SH-SY5Y (cell line): Measurements from ENCODE around the gene CDH4.

Experiments used
- GATA2 ChIP-seq: IDR thresholded peaks from 2 replicates; pipeline ENCODE4 v1.6.1; 2011; ENCODE audit warnings: mild to moderate bottlenecking, low read depth, low read length
- GATA3 ChIP-seq: IDR thresholded peaks from 2 replicates; pipeline ENCODE4 v1.6.1; 2011; ENCODE audit warnings: low read depth, mild to moderate bottlenecking, low read length, moderate library complexity

CDH4 gene

DNA sequence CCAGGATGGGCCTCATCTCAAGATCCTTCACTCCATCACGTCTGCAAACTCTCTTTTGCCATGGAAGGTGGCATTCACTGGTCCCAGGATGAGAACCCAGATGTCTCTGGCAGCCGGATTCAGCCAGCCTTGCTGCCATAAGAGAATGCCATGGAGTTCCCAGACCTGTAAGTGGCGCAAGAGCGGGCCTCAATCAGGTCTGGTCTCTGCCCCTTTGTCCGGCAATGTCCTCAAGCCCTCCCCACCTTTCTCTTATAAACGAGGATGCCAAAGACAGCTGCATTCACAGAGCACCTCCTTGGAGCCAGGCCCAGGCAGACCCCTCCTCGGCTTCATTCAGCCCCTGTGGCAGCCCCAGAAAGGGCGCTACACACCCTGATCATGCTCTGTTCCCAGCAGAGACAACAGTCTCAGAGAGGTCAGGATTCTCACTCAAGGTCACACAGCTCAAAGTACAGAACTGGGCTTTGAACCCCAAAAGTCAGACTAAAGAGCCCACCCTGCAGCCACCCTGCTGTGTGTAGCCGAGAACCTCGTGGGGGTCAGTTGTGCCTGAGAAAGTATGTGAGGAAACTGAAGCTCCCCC, 549.9 kb downstream of the CDH4 start:
- no peak for TF ChIP-seq GATA3
- no peak for TF ChIP-seq GATA2

DNA sequence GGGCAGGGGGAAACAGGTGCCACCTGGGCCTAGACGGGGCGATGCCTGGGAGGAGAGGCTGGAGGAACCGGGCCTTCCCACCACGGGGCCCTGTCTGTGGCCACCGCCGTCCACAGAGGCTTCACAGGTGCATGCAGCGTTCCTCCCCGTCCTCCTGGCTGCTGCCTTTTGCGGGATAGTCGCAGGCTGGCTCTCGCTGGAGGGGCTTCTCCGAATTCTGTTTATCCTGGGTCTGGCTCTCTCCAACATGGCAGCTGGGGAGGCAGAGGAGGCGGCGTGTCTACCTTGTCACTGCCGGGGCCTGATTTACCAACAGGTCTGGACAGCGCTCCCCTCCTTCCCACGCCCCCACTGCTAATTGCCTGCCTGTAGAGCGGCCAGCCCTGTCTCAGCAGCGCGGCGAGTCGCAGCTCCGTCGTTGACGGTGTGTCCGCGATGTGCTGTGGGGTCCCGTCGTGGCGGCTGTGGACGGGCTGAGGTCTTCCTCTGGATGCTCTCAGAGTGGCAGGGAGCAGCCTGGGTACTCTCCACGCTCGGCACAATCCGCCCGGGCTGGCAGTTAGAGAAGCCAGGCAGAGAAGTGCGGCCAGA, 550.8 kb downstream of the CDH4 start:
- TF ChIP-seq GATA2 (no peak), GATA3 (no peak)

DNA sequence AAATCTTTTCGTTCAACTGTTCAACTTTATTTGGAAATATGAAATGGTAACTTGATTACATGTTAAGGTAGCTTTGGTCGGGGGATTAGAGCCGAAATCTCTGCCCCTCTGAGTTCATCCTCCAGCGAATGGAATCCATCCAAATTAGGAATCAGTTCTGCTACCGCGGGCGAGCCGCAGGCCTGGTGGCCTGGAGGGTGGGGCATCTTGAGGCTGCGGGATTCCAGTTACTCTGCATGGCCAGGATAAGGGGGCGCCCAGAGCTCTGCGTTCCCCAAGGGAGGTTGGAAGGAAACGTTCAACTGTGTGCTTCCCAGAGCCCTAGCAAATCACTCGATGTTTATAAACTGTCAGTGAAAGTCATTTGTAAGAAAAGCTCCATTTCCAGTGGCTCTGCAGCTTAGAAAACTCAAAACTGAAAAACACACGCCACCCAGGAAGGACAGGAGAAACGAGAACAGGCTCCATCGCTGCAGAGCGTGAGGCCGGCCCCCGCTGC, 551.4 kb downstream of the CDH4 start:
- TF ChIP-seq GATA2 (no peak), GATA3 (no peak)

DNA sequence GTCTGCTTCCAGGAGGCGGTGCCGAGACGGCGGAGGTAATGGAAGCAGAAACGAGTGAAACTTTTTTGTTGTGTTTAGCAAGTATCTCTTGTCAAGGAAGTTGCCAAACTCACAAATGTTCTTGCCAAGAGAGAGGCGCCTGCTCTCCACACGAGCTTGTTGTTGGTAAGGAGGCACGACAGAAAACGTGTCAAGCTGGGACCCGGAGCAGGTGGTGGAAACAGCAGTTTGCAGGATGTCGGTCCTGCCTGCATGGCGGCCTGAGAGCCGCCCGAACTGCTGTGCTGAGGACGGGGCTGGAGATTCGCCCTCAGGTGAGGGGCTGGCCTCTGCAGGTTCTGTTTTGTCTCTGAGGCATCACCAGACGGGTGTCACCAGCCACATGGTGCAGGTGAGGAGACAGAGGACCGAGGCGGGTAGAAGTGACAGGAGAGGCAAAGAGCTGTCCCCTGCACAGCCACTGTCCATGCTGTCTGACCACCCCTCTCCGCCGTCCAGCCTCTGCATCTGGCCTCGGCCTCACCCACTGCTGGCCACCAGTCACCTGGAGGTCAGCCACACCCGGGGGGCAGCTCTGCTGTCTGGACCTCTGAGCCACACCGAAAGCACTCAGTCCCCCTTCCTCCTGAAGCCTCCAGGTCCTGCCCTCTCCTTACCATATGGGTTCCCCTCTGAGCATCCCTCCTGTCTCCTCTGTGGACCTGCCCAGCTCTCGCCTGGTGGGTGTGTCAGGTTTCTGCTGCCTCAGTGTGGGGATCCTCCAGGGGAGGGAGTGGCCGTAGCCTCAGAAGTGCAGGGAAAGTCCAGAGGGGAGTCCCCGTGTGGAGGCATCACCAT, 552.1 kb downstream of the CDH4 start:
- TF ChIP-seq GATA3 = no peak
- TF ChIP-seq GATA2 = no peak

DNA sequence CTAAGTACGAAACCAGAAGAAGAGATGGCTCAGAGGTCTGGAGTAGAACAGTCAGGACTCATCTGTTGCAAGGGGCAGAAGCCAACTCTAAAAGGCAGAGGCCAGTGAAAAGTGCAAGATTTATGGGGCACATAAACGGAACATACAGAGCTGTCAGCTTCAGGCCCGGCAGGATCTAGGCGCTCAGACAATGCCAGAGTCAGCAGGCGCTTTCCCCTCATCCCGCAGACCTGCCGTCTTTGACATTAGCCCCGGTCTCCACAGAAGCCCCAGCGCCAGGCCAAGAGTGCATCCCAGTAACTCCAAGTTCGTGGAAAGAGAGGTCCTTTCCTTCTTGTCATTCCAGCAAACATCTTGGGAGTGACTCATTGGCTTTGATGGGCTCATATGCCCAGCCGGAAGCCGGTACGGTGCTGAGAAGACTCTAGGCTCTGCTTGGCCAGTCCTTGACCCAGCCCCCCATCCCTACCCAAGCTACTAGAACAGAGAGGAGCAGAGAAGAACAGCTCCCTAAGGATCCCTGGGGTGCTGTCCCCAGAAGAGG, 552.8 kb downstream of the CDH4 start:
- TF ChIP-seq GATA3 (no peak), GATA2 (no peak)

DNA sequence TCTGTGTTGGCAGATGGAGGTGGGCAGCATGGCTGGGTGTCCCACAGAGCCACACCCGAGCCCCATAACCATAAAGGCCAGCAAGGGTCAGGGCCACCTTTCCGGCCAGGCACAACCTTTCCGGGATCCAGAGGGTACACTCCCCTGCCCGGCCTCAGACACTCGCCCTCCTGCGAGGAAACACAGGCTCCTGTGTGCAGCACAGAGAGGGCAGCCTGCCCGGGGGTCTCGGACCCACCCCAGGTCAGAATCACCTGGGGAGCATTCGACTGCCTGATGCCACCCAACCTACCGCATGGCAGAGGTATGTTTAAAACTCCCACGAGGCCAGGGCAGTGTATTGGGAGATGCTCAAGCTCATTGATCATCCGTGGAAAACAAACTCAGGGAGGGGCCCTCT, 553.3 kb downstream of the CDH4 start:
- no peak for TF ChIP-seq GATA2
- no peak for TF ChIP-seq GATA3

DNA sequence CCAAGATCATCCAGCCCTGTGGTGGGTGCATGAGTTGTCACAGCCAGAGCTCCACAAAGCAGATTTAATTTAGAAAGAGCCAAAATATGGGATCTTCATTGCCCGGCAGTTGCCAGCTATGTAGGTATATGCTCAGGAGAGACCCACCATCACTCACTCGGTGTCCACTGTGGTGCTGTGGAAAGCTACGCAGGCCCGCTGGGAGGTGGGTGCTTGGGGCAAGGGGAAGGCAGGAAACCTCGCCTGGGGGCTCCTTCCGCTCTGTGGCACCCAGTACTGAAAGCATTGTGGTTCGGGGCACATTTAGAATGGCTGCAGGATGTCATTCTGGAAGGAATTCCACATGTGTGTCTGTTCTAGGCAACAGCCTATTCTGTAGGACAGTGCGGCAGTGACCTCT, 553.7 kb downstream of the CDH4 start:
- no peak for TF ChIP-seq GATA3
- TF ChIP-seq GATA2 = no peak

DNA sequence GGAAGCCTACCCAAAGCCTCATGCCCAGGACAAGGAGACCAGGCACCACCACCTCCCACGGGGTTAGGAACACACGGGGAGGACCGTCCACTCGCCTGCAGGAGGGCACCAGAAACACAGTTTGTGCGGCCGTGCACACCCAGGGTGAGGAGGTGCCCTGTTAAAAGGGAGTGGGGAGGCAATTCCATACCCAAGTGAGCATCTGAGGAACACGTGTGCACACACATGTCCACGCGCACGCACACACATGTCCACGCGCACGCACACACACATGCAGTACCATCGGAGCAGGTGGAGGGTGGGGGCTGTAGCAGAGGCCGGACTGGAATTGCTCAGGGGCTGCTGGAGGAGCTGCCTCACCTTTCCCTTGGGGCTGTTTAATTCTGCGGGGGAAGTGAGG, 554.3 kb downstream of the CDH4 start:
- TF ChIP-seq GATA2 (no peak), GATA3 (no peak)

DNA sequence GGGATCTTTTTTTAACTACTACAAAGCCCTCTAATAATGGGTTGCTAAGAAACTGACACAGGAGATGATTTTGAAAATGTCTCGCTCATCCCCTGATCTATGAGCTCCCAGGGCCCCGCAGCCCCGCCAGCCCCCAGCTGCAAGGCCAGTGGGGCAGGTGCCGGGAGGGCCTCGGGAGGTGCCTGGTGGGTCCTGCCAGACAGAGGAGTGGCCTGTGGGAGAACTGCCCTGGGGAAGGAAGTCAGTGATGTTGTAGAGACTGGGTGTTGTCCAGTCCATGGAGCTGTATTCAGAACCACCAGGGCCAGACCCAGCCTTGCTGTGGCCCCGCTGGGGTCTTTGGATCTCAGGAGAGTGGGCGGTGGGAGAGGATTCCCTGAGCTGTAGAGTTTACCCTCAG, 554.9 kb downstream of the CDH4 start:
- TF ChIP-seq GATA2 (no peak), GATA3 (no peak)

DNA sequence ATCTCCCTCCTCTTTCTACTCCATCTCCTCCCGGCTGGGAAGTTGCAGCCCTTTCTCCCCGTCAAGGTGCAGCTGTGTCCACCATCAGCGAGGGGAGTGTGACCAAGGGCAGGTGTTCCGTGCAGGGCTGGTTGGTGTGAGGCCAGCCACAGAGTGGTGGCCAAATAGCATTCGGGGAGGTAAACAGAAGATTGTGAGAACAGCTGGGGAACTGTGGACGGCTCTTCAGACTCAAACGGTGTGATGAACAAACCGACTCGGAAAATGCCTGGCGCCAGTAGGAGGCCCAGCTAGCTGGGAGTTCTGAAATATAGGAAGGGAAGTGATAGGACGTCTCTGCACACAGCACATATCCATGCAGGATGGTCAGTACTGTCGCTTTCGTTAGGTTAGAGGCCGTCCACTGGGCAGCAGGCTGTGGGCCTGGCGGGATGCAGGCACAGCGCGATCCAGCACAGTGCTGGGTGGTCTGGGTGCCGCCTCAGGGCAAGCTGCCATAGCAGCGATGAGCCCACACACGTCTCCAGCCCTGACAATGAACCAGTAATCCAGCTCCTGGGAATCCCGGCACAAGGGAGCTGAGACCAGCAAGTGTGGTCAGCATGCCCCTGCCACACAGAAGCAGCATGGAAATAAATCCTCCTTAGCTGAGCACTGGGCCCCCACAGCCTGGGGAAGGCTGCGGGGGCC, 555.6 kb downstream of the CDH4 start:
- TF ChIP-seq GATA2 (no peak), GATA3 (no peak)

DNA sequence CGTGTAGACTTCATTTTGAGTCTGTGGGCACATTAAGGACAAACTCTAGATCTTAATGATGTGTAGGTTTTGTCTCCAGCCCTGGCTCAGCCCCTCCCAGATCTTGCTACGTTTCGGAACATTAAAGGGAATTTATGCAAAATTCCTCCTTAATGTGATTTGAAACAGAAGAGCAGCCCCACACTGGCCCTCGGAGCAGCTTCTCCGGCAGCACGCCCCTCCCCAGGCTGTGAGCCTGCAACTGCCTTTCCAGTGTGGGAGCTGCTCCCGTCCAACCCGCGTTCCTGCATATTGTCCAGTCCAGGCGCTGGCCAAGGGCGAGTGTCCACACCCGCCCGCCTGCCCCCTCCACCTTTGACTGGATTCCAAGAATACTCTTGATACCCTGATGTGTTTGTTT, 556.4 kb downstream of the CDH4 start:
- no peak for TF ChIP-seq GATA3
- TF ChIP-seq GATA2 = no peak

DNA sequence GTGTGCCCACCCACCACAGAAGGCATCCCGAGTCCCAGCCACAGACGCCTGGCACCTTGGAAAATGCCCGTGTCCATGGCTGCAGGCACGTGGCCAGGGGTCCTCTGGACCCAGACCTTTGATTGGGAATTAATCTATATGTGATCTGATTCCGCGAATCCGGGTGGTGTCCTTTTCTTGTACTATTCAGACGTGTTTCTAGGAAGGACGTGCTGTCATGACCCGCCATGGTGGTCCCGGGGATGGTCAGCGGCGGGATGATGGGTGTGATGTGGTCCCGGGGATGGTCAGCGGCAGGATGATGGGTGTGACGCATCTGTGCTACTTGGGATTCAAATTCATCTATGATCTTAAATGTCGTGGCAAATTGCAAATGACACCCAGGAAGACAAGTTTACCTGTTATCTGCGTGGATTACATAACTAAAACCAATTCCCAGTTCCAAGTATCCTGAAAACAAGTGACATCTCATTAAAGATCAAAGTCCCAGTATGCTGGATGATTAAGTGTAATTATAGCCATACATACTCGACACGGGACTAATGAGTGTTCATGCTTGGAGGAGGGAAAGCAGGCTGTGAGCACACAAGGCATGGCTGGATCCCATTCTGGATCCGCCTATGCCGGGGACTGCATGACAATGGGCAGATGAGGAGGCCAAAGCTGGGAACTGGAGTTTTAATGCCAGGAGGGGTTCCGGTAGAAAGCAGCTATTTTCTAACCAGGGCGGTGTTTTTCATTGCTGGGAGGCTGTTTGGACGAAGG, 557.1 kb downstream of the CDH4 start:
- TF ChIP-seq GATA3 = no peak
- no peak for TF ChIP-seq GATA2

DNA sequence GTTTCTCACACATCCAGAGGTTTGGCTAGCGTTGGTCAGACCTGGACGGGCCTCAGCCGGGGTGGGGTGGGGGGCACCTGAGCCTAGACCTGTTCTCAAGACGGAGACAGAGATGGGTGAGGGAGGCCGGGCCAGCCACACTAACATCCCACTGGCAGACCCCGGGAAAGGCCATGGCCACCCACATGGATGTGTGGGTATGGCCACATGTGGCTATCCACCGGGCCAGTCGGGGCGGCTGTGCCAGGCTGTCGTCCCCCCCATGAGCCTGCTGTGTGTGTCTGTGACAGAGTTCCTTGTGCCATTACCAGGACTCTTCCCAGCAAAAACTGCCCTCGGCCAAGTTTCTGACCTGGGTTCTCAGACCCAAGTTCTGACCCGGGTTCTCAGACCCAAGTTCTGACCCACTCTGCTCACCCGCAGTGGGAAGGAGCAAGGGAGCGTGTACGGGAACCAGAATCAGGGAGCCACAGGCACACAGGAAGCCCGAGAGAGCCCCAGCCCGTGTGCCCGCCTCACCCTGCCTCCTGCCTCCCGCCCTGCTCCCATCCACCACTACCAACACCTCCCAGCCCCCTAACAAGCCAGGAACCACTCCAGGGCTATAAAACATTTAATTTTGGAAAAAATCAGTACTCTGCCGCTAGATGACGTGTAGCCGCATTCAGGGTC, 558.1 kb downstream of the CDH4 start:
- TF ChIP-seq GATA2 (no peak), GATA3 (no peak)
